Measurements from ENCODE around the gene TMEM170A.

- TF ChIP-seq POLR2AphosphoS5 (IDR thresholded peaks at IDR 0.05; ENCODE audit: low read depth, low read length), result no peak
- TF ChIP-seq TAF1 (IDR thresholded peaks at IDR 0.05; ENCODE audit: borderline replicate concordance, insufficient read depth, low read length), result no peak
Observed at GRCh38 chr16:75501359-75501758, 36.9 kb upstream of the TMEM170A start.

Measured in PFSK-1 (cell line).